HL-60 (cell line): Measurements from ENCODE around the gene ZNF638.

Source experiments
- CTCF ChIP-seq: IDR thresholded peaks from one replicate; pipeline ENCODE4 v1.5.1; 2011; ENCODE audit warnings: low read length, control low read depth, inconsistent platforms; ENCODE audit not compliant: insufficient read depth
- POLR2AphosphoS5 ChIP-seq: IDR thresholded peaks from 2 replicates; pipeline ENCODE4 v1.6.1; 2012; ENCODE audit warnings: low read depth
- REST ChIP-seq: IDR thresholded peaks from 2 replicates; pipeline ENCODE4 v1.6.1; 2012; ENCODE audit warnings: low read depth; ENCODE audit not compliant: insufficient replicate concordance
- SPI1 ChIP-seq: IDR thresholded peaks from 2 replicates; pipeline ENCODE4 v1.6.1; 2012; ENCODE audit warnings: low read depth, mild to moderate bottlenecking, borderline replicate concordance

GRCh38 chr2:71402427-71402826 lies 70.8 kb downstream of the ZNF638 start:
- no peak for TF ChIP-seq SPI1
- TF ChIP-seq POLR2AphosphoS5: no peak
- TF ChIP-seq CTCF: no peak
- no peak for TF ChIP-seq REST
